GM21515 (cell line): ENCODE data around the gene PECR.

Experiments
- ATAC-seq: cut with Tn5 transposase; IDR thresholded peaks from one replicate; pipeline ENCODE4 v1.9.1; 2021; ENCODE audit not compliant: unreplicated experiment

The PECR gene

GRCh38 chr2:216072473-216072872 is 9.1 kb downstream of the PECR start:
- no peak for ATAC-seq

GRCh38 chr2:216071111-216071851 is 10.3 kb downstream of the PECR start:
- no peak for ATAC-seq

- ATAC-seq: no peak
These were observed 11.4 kb downstream of the PECR start for GRCh38 chr2:216070195-216070594.

- ATAC-seq: no peak
These were observed 12.6 kb downstream of the PECR start for GRCh38 chr2:216069028-216069427.

GRCh38 chr2:216066230-216066629 is 15.4 kb downstream of the PECR start:
- ATAC-seq: no peak

GRCh38 chr2:216064665-216065064 is 16.9 kb downstream of the PECR start:
- no peak for ATAC-seq

- ATAC-seq: no peak
These were observed 17.5 kb downstream of the PECR start for GRCh38 chr2:216064014-216064630.

- ATAC-seq: no peak
These were observed 22.3 kb downstream of the PECR start for GRCh38 chr2:216059233-216059834.

GRCh38 chr2:216057688-216058193 is 23.9 kb downstream of the PECR start:
- peak; percentile 90 for ATAC-seq

GRCh38 chr2:216056739-216057138 is 24.9 kb downstream of the PECR start:
- peak; percentile 38 for ATAC-seq

- ATAC-seq: no peak
These were observed 25.9 kb downstream of the PECR start for GRCh38 chr2:216055680-216056079.

- no peak for ATAC-seq
These were observed 29.2 kb downstream of the PECR start for GRCh38 chr2:216052420-216052819.

- ATAC-seq: no peak
These were observed 30.3 kb downstream of the PECR start for GRCh38 chr2:216051350-216051749.

GRCh38 chr2:216049452-216049851 is 32.2 kb downstream of the PECR start:
- no peak for ATAC-seq

- no peak for ATAC-seq
These were observed 34.2 kb downstream of the PECR start for GRCh38 chr2:216047397-216047796.

GRCh38 chr2:216044883-216045486 is 36.6 kb downstream of the PECR start:
- ATAC-seq: peak; percentile 95

- no peak for ATAC-seq
These were observed 37.7 kb downstream of the PECR start for GRCh38 chr2:216043949-216044348.

GRCh38 chr2:216041438-216041837 is 40.2 kb downstream of the PECR start:
- ATAC-seq: no peak

- ATAC-seq: no peak
These were observed 41.7 kb downstream of the PECR start for GRCh38 chr2:216039918-216040317.

GRCh38 chr2:216034065-216034464 is 47.5 kb downstream of the PECR start:
- ATAC-seq: no peak

- no peak for ATAC-seq
These were observed 48.2 kb downstream of the PECR start for GRCh38 chr2:216033403-216033802.
